ENCODE measurements around the gene TNFSF13. TPM values are rescaled to one million over a fixed set of nuclear protein-coding genes. Genes with fewer than 3 reads are reported as not detected.
A peak's percentile ranks its signal among the peaks of the same experiment; 100 is the strongest.
"Not testable (repeated sequence)": the region's sequence is repeated elsewhere in the genome, so short reads cannot be mapped to it uniquely, and the experiment has no call there.

The TNFSF13 gene
- total RNA-seq, 4 donors from 2014 or later: 6.8 to 56.9 (median 25.8) TPM

DNA sequence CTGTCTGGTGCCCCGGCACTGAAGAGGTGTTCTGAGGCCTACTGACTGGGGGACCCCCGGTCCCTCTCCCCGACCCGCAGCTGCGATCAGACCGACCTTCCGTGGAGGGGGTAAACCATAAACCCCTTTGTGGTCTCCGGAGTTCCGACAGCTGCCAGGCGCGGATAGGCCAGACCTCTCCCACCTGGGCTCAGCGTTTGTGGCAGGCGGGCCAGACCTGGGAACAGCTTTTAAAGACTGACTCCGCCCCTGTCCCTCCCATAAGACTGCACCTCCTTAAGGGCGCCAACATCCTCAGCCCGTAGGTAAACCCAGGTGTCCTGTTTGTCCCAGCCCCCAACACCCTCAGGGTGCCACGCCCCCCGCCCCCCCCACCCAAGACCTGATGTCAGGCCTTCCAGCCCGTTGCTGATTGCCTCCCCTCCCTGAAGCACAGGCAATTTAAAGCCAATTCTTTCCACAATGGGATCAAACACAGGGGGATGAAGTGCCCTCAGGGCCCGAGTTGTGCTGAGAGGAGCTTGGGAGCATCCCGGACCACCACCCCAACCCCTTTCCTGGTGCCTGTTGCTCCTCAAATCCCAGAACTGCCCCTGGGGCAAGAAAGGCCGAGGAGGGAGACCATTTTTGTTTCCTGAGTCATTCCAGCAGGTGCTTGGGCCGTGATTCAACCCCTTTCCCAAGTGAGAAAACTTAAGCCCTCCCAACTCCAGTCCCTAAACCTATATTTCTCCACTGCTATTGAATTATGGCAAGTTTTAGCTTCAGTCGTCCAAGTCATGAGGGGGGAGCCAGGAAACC lies 31.5 kb downstream of the TNFSF13 start, which contains the start of gene SOX15:
SOX15 (minus strand) TSS at position 204 of the 801 bp plus-strand sequence. CDS start 418 bp downstream, outside the sequence.
- TF ChIP-seq, protein P1, sequence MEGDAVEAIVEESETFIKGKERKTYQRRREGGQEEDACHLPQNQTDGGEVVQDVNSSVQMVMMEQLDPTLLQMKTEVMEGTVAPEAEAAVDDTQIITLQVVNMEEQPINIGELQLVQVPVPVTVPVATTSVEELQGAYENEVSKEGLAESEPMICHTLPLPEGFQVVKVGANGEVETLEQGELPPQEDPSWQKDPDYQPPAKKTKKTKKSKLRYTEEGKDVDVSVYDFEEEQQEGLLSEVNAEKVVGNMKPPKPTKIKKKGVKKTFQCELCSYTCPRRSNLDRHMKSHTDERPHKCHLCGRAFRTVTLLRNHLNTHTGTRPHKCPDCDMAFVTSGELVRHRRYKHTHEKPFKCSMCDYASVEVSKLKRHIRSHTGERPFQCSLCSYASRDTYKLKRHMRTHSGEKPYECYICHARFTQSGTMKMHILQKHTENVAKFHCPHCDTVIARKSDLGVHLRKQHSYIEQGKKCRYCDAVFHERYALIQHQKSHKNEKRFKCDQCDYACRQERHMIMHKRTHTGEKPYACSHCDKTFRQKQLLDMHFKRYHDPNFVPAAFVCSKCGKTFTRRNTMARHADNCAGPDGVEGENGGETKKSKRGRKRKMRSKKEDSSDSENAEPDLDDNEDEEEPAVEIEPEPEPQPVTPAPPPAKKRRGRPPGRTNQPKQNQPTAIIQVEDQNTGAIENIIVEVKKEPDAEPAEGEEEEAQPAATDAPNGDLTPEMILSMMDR (IDR thresholded peaks at IDR 0.05): no peak
- no peak for TF ChIP-seq POLR2A (IDR thresholded peaks at IDR 0.05)
- Histone ChIP-seq H3K36me3 (no peaks in the 10 kb centered on the region), H3K4me3 (peak within 1 kb of the TSS; percentile 57 to 79), H3K27ac (peak within 1 kb of the TSS; percentile 82 to 85), H3K4me1 (peaks cover 0 to 4% of the 10 kb centered on the region in 2 donors), H3K9me3 (no peaks in the 10 kb centered on the region), H3K27me3 (no peaks in the 10 kb centered on the region)
- intact Hi-C loops (cut with DNase I; ENCODE audit: low total_unique reads): loop anchor here (10.0 kb wide), 1 partner anchor 235 kb away; the partner anchor contains the start of genes KCTD11 and TMEM95
- no peak for DNase-seq

DNA sequence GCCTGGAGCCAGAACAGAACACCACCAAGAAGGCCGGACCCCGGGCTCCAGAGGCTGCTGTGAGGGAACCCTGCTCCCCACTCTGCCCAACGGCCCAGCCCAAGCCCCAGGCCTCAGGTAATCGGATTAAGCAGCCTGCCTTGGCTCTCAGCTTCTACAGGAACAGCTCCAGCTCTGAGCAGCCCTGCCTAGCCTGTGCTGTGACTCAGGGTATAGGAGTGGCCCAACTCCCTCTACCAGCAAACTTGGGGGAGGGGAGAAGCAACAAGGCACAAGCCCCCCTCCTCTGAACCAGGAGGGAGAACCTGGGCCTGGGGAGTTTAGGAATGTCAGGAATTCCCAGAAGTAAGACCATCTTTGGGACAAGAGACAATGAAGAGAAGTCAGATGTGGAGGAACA lies 32.2 kb downstream of the TNFSF13 start:
- intact Hi-C loops (cut with DNase I; ENCODE audit: low total_unique reads): no loop called here
- no peak for TF ChIP-seq POLR2A (IDR thresholded peaks at IDR 0.05)
- TF ChIP-seq, protein P1 (IDR thresholded peaks at IDR 0.05): no peak
- H3K36me3 ChIP-seq: no peaks in the 10 kb centered on the region

DNA sequence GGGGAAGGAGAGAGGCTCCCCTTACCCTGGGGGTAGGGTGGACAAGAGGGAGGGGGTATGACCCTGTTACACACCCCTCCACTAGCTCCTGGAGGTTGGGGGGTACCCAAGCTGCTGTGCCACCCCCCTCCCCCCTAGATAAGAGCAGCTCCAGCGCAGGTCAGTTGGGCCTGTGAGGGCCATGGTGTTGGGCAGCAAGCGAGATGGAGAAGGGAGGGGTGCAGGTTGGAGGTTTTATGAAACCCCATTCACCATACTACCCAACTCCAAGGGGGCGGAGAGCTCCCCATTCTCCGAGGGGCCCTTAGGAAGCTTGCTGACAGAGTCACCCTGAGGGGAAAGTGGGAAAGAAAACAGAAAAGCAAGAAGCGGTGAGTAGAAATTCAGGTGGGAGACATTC lies 33.0 kb downstream of the TNFSF13 start:
- Histone ChIP-seq H3K27me3 (no peaks in the 10 kb centered on the region), H3K4me3 (no peak overlapping the region), H3K36me3 (no peaks in the 10 kb centered on the region), H3K9me3 (no peaks in the 10 kb centered on the region), H3K27ac (no peak overlapping the region), H3K4me1 (peaks cover 0 to 4% of the 10 kb centered on the region in 2 donors)
- DNase-seq: no peak
- intact Hi-C loops (cut with DNase I; ENCODE audit: low total_unique reads): no loop called here
- TF ChIP-seq POLR2A (IDR thresholded peaks at IDR 0.05): no peak
- TF ChIP-seq, protein P1 (IDR thresholded peaks at IDR 0.05): no peak

More for the DNA sequence above, 32.2 kb downstream of the TNFSF13 start:
- no peak for DNase-seq
- Histone ChIP-seq H3K27ac (no peak overlapping the region), H3K4me3 (no peak overlapping the region), H3K4me1 (peaks cover 0 to 4% of the 10 kb centered on the region in 2 donors), H3K27me3 (no peaks in the 10 kb centered on the region), H3K9me3 (no peaks in the 10 kb centered on the region)

DNA sequence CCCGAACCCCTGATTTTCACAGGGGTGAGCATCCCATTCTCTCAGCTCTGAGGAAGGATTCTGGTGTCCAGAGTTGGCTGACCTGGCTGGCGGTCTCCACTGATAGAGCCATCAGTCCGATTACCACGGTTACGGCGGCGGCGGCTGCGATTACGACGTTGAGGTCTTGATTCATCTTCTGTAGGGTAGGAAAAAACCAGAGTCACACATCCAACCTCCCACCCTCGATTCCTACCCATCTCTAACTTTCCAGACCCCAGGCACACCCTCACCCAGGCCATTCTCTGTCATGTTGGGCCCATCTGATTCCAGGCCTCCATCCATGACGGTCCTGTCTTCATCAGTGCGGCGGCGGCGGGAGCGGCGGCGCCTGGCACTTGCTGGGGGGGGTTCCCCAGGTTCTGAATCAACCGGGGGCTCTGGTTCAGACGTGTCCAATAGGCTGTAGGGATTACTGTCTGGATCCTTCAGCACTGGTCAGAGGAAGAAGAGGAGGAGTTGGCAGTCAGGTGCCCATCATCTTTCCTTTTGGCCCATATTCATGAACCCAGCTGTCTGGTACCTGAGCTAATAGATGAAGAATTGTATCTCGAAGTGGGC lies 34.0 kb downstream of the TNFSF13 start:
- H3K4me3 ChIP-seq: no peak overlapping the region
- intact Hi-C loops (cut with DNase I; ENCODE audit: low total_unique reads): no loop called here
- H3K4me1 ChIP-seq: peaks cover 0 to 4% of the 10 kb centered on the region in 2 donors
- TF ChIP-seq POLR2A (IDR thresholded peaks at IDR 0.05): no peak
- TF ChIP-seq, protein P1 (IDR thresholded peaks at IDR 0.05): no peak
- no peaks in the 10 kb centered on the region for H3K9me3 ChIP-seq
- no peak for DNase-seq
- no peaks in the 10 kb centered on the region for H3K36me3 ChIP-seq
- H3K27ac ChIP-seq: no peak overlapping the region
- no peaks in the 10 kb centered on the region for H3K27me3 ChIP-seq

DNA sequence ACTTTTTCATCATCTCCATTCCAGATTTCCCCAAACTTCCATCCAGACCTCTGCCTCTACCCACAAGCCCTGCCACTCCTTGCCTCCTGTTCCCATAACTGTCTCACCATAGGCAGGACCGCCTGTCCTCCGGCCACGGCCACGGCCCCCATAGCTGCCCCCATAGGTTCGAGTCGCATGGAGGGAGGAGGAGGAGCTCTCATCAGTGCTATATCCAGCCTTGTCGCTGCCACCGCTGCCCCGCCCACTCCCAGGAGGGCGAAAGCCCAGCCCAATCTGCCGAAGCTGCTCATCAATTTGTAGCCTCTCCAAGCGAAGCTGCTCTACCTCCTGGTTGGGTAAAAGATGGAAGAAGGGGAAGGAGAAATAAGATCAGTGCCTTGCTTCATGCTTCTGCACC lies 34.7 kb downstream of the TNFSF13 start:
- TF ChIP-seq, protein P1 (IDR thresholded peaks at IDR 0.05): no peak
- no peak for TF ChIP-seq POLR2A (IDR thresholded peaks at IDR 0.05)
- Histone ChIP-seq H3K36me3 (no peaks in the 10 kb centered on the region), H3K9me3 (no peaks in the 10 kb centered on the region)

DNA sequence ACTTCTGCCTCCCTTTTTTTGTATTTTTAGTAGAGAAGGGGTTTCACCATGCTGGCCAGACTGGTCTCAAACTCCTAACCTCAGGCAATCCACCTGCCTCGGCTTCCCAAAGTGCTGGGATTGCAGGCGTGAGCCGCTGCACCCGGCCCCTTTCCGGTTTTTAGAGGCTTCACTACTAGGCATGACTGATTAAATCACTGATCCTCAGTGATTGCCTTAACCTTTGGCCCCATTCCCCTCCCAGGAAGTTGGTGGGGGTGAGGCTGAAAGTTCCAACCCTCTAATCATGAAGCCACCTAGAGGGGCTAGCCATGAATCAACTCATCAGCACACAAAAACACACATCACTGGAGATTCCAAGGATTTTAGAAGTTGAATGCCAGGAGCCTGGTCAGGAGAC lies 39.0 kb downstream of the TNFSF13 start:
- DNase-seq; H3K27ac ChIP-seq; intact Hi-C loops (cut with DNase I; ENCODE audit: low total_unique reads); H3K4me3 ChIP-seq; H3K27me3 ChIP-seq; H3K36me3 ChIP-seq; H3K4me1 ChIP-seq; H3K9me3 ChIP-seq: not testable (repeated sequence)

More for the DNA sequence above, 34.7 kb downstream of the TNFSF13 start:
- Histone ChIP-seq H3K27ac (no peak overlapping the region), H3K4me1 (peaks cover 0 to 4% of the 10 kb centered on the region in 2 donors), H3K4me3 (no peak overlapping the region), H3K27me3 (no peaks in the 10 kb centered on the region)
- intact Hi-C loops (cut with DNase I; ENCODE audit: low total_unique reads): no loop called here
- DNase-seq: no peak

All from uterus (tissue), 4 donors.